Loucy (cell line): ENCODE measurements around the gene ADGRG1.

Experiments used
- H2AFZ ChIP-seq: fragments of 200-600 bp; sonication (generic); 2 replicates; pipeline ENCODE4 v1.6.0; 2016; ENCODE audit warnings: antibody characterized with exemption, mild to moderate bottlenecking, low read length, moderate library complexity
- H3F3A ChIP-seq: fragments of 200-600 bp; 2 replicates; pipeline ENCODE4 v1.6.0; 2016; ENCODE audit warnings: antibody characterized with exemption, low read depth, mild to moderate bottlenecking
- H3K27me3 ChIP-seq: fragments of 200-600 bp; sonication (generic); 2 replicates; pipeline ENCODE4 v1.6.1; 2014; ENCODE audit warnings: low read length, mild to moderate bottlenecking; ENCODE audit not compliant: insufficient read depth, poor library complexity, severe bottlenecking
- H3K36me3 ChIP-seq: fragments of 200-600 bp; sonication (generic); 2 replicates; pipeline ENCODE4 v1.6.1; 2016; ENCODE audit warnings: low read length; ENCODE audit not compliant: insufficient read depth
- H3K4me1 ChIP-seq: fragments of 200-600 bp; sonication (generic); 2 replicates; pipeline ENCODE4 v1.5.1; 2014; ENCODE audit warnings: low read length, mild to moderate bottlenecking; ENCODE audit not compliant: insufficient read depth, poor library complexity, severe bottlenecking
- H3K4me2 ChIP-seq: fragments of 200-600 bp; sonication (generic); 2 replicates; pipeline ENCODE4 v1.6.0; 2014; ENCODE audit warnings: antibody characterized with exemption, low read length, low read depth, mild to moderate bottlenecking; ENCODE audit not compliant: poor library complexity, severe bottlenecking
- H3K4me3 ChIP-seq: fragments of 200-600 bp; sonication (generic); 2 replicates; pipeline ENCODE4 v1.5.1; 2014; ENCODE audit warnings: low read length, mild to moderate bottlenecking, mixed read lengths; ENCODE audit not compliant: poor library complexity, severe bottlenecking
- H3K79me2 ChIP-seq: fragments of 200-600 bp; sonication (generic); 2 replicates; pipeline ENCODE4 v1.6.1; 2014; ENCODE audit warnings: low read length; ENCODE audit not compliant: insufficient read depth
- H3K9ac ChIP-seq: fragments of 200-600 bp; sonication (generic); 2 replicates; pipeline ENCODE4 v1.6.0; 2014; ENCODE audit warnings: mild to moderate bottlenecking, low read depth, low read length, moderate library complexity; ENCODE audit not compliant: poor library complexity, severe bottlenecking
- H3K9me2 ChIP-seq: fragments of 200-600 bp; sonication (generic); replicated peaks from 2 replicates; pipeline ENCODE4 v1.6.1; 2016; ENCODE audit warnings: low read depth, low read length, mixed read lengths
- H3K9me3 ChIP-seq: fragments of 200-600 bp; sonication (generic); 2 replicates; pipeline ENCODE4 v1.6.1; 2014; ENCODE audit warnings: mild to moderate bottlenecking, antibody characterized with exemption, low read length, low read depth; ENCODE audit not compliant: insufficient read depth
- H4K20me1 ChIP-seq: fragments of 200-600 bp; sonication (generic); 2 replicates; pipeline ENCODE4 v1.6.0; 2014; ENCODE audit warnings: antibody characterized with exemption, low read length, mild to moderate bottlenecking; ENCODE audit not compliant: insufficient read depth, poor library complexity, severe bottlenecking
- EZH2phosphoT487 ChIP-seq: fragments of 200-600 bp; IDR thresholded peaks from 2 replicates; pipeline ENCODE4 v1.6.1; 2018; ENCODE audit warnings: antibody characterized with exemption, mild to moderate bottlenecking, moderate library complexity, borderline replicate concordance
- TF ChIP-seq, protein P1 (sequence below): fragments of 200-600 bp; sonication (generic); conservative IDR thresholded peaks from 2 replicates; pipeline ENCODE4 v1.5.1; 2014; ENCODE audit warnings: mild to moderate bottlenecking, antibody characterized with exemption, low read length

The ADGRG1 gene

DNA sequence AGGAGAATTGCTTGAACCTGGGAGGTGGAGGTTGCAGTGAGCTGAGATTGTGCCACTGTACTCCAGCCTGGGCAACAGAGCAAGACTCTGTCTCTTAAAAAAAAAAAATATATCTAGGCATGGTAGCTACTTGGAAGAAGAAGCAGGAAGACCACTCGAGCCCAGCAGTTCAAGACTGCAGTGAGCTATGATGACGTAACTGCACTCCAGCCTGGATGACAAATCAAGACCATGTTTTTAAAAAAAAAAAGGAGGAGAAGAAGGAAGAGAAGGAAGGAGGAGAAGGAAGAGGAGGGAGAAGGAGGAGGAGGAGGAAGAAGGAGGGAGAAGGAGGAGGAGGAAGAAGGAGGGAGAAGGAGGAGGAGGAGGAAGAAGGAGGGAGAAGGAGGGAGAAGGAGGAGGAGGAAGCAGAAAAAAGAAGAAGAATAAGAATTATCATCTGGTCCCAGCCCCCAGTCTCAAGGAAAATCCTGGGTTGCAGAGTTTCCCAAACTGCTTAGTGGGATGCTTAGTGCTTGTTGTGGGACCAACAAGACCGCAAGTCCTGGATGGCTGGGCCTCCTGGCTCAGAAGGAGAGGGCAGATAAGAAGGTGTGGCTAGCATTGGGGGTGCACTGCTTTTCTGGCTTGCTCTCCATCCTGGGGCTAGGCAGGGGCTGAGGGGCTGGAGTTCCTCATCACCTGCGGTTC is 62.5 kb downstream of the ADGRG1 start:
- H3K36me3 ChIP-seq: no peaks in the 10 kb centered on the region

DNA sequence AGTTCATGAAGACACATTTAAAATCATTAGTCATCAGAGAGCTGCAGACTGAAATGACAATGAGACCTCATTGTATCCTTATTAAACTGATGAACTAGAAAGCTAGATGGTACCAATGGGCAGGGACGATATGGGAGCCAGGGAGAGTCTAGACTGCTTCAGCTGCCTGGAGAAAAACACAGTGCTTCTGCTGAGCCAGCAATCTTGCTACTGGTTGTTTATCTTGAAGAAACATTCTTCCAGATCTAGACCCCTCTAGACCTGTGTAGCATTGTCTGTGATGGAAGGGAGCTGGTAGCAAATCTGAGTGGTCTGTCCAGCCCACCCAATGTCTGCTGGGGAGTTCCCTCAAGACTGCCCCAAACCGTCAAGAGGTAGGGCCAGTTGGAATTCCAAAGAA is 64.2 kb downstream of the ADGRG1 start:
- peaks cover 19% of the 10 kb centered on the region for H3K79me2 ChIP-seq
- no peak overlapping the region for H3K4me3 ChIP-seq
- H2AFZ ChIP-seq: no peak overlapping the region
- no peaks in the 10 kb centered on the region for H3K9me2 ChIP-seq
- no peaks in the 10 kb centered on the region for H3K9me3 ChIP-seq
- no peaks in the 10 kb centered on the region for H4K20me1 ChIP-seq
- H3K27me3 ChIP-seq: no peaks in the 10 kb centered on the region
- H3K36me3 ChIP-seq: no peaks in the 10 kb centered on the region
- no peak overlapping the region for H3K9ac ChIP-seq
- no peak overlapping the region for H3K4me2 ChIP-seq
- H3F3A ChIP-seq: peaks cover 8% of the 10 kb centered on the region
- TF ChIP-seq EZH2phosphoT487: no peak
- TF ChIP-seq, protein P1, sequence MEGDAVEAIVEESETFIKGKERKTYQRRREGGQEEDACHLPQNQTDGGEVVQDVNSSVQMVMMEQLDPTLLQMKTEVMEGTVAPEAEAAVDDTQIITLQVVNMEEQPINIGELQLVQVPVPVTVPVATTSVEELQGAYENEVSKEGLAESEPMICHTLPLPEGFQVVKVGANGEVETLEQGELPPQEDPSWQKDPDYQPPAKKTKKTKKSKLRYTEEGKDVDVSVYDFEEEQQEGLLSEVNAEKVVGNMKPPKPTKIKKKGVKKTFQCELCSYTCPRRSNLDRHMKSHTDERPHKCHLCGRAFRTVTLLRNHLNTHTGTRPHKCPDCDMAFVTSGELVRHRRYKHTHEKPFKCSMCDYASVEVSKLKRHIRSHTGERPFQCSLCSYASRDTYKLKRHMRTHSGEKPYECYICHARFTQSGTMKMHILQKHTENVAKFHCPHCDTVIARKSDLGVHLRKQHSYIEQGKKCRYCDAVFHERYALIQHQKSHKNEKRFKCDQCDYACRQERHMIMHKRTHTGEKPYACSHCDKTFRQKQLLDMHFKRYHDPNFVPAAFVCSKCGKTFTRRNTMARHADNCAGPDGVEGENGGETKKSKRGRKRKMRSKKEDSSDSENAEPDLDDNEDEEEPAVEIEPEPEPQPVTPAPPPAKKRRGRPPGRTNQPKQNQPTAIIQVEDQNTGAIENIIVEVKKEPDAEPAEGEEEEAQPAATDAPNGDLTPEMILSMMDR: no peak
- H3K4me1 ChIP-seq: peaks cover 51% of the 10 kb centered on the region

More for the DNA sequence above, 62.5 kb downstream of the ADGRG1 start:
- Histone ChIP-seq H3K9me2 (no peaks in the 10 kb centered on the region), H3F3A (peaks cover 8% of the 10 kb centered on the region), H3K9me3 (no peaks in the 10 kb centered on the region), H4K20me1 (no peaks in the 10 kb centered on the region), H3K27me3 (no peaks in the 10 kb centered on the region), H3K79me2 (peaks cover 26% of the 10 kb centered on the region), H3K4me1 (peaks cover 64% of the 10 kb centered on the region), H2AFZ (peak overlapping the region; percentile 37; the same call in 1 of the 2 replicates), H3K4me2 (peak overlapping the region; percentile 65), H3K9ac (peak overlapping the region; percentile 98), H3K4me3 (no peak overlapping the region)
- TF ChIP-seq, protein P1: no peak
- no peak for TF ChIP-seq EZH2phosphoT487

DNA sequence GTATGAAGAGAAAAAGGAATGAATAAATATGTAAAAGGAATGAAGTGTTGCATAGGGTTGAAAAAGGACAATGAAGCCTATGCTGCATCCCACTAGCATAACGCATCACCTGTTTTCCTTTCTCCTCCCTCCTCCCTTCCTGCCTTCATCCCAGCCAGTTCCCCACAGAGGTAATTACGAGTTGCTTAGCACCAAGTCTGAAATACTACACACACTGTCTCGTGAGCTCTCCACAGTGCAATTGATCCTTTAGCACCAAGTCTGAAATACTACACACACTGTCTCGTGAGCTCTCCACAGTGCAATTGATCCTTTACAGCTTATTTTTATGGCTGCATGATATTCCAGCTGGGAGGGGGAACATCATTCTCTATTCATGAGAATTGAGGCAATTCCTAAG is 65.1 kb downstream of the ADGRG1 start:
- Histone ChIP-seq H3K9me2 (no peaks in the 10 kb centered on the region), H3K9me3 (no peaks in the 10 kb centered on the region), H3K4me1 (peaks cover 42% of the 10 kb centered on the region), H3F3A (peaks cover 8% of the 10 kb centered on the region), H2AFZ (no peak overlapping the region), H3K9ac (no peak overlapping the region), H3K27me3 (no peaks in the 10 kb centered on the region), H3K79me2 (peaks cover 9% of the 10 kb centered on the region), H3K4me2 (no peak overlapping the region), H3K36me3 (no peaks in the 10 kb centered on the region), H3K4me3 (no peak overlapping the region), H4K20me1 (no peaks in the 10 kb centered on the region)
- TF ChIP-seq, protein P1: no peak
- TF ChIP-seq EZH2phosphoT487: no peak
